ENCODE measurements around the gene GNA14. TPM values are rescaled to one million over a fixed set of nuclear protein-coding genes. Genes with fewer than 3 reads are reported as not detected.

GNA14 gene
- total and polyA plus RNA-seq, 2 experiments from 2014 or later: 3.9 to 10.5 TPM

DNA sequence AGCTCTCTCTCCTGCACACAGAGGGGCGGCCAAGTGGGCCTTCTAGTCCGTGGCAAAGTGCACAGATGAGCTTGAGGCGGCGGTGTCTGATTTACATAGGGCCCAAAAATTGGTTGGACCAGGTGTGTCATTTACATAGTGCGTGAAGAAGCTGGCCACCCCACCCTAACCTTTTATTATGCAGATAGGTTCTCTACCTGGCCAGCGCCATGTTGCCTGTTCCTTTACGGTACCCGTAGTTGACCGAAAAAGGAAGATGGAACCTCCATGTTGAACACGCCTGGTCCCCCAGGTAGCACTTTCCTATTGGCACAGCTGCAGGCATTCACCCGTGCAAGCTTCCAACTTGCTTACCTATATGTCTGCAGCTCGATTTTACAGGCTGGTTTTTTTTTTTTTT, 61.5 kb downstream of the GNA14 start:
- Histone ChIP-seq H2AFZ (no peak overlapping the region), H3K27me3 (ENCODE audit: insufficient read depth) (no peaks in the 10 kb centered on the region), H3F3A (replicated peaks; ENCODE audit: low read depth) (no peaks in the 10 kb centered on the region), H3K36me3 (ENCODE audit: insufficient read depth) (no peaks in the 10 kb centered on the region), H3K9me2 (ENCODE audit: insufficient read depth) (peaks cover 16% of the 10 kb centered on the region; the same call in 1 of the 2 replicates), H3K4me3 (no peak overlapping the region), H3K27ac (ENCODE audit: low read depth) (peak overlapping the region; percentile 91), H3K79me2 (replicated peaks; ENCODE audit: insufficient read depth) (no peaks in the 10 kb centered on the region), H3K4me2 (peak overlapping the region; percentile 40), H3K4me1 (ENCODE audit: insufficient read depth) (peaks cover 66% of the 10 kb centered on the region), H4K20me1 (replicated peaks; ENCODE audit: insufficient read depth) (no peaks in the 10 kb centered on the region)
- DNase-seq (ENCODE audit: low spot score) (no peak), ATAC-seq (no peak)
- peak overlapping the region; percentile 82; the same call in 1 of the 2 replicates for H3K27ac Mint-ChIP-seq
- H3K4me1 Mint-ChIP-seq: peaks cover 73% of the 10 kb centered on the region
- TF ChIP-seq ZNF114 (CRISPR knock-in tag; IDR thresholded peaks at IDR 0.05) (no peak), STAT1 (IDR thresholded peaks at IDR 0.05; ENCODE audit: unreplicated experiment) (no peak), EZH2phosphoT487 (IDR thresholded peaks at IDR 0.05; ENCODE audit: unreplicated experiment) (no peak), POLR2AphosphoS5 (IDR thresholded peaks at IDR 0.05; ENCODE audit: low read depth) (no peak), JUNB (IDR thresholded peaks at IDR 0.05; ENCODE audit: unreplicated experiment) (no peak), NANOG (IDR thresholded peaks at IDR 0.05; ENCODE audit: borderline replicate concordance) (no peak), ZNF331 (CRISPR knock-in tag; IDR thresholded peaks at IDR 0.05; ENCODE audit: low read depth) (no peak), CREB1 (CRISPR knock-in tag; IDR thresholded peaks at IDR 0.05; ENCODE audit: low read depth) (no peak), EZH2 (IDR thresholded peaks at IDR 0.05; ENCODE audit: low read depth, unreplicated experiment) (no peak)
- TF ChIP-seq, protein P1, sequence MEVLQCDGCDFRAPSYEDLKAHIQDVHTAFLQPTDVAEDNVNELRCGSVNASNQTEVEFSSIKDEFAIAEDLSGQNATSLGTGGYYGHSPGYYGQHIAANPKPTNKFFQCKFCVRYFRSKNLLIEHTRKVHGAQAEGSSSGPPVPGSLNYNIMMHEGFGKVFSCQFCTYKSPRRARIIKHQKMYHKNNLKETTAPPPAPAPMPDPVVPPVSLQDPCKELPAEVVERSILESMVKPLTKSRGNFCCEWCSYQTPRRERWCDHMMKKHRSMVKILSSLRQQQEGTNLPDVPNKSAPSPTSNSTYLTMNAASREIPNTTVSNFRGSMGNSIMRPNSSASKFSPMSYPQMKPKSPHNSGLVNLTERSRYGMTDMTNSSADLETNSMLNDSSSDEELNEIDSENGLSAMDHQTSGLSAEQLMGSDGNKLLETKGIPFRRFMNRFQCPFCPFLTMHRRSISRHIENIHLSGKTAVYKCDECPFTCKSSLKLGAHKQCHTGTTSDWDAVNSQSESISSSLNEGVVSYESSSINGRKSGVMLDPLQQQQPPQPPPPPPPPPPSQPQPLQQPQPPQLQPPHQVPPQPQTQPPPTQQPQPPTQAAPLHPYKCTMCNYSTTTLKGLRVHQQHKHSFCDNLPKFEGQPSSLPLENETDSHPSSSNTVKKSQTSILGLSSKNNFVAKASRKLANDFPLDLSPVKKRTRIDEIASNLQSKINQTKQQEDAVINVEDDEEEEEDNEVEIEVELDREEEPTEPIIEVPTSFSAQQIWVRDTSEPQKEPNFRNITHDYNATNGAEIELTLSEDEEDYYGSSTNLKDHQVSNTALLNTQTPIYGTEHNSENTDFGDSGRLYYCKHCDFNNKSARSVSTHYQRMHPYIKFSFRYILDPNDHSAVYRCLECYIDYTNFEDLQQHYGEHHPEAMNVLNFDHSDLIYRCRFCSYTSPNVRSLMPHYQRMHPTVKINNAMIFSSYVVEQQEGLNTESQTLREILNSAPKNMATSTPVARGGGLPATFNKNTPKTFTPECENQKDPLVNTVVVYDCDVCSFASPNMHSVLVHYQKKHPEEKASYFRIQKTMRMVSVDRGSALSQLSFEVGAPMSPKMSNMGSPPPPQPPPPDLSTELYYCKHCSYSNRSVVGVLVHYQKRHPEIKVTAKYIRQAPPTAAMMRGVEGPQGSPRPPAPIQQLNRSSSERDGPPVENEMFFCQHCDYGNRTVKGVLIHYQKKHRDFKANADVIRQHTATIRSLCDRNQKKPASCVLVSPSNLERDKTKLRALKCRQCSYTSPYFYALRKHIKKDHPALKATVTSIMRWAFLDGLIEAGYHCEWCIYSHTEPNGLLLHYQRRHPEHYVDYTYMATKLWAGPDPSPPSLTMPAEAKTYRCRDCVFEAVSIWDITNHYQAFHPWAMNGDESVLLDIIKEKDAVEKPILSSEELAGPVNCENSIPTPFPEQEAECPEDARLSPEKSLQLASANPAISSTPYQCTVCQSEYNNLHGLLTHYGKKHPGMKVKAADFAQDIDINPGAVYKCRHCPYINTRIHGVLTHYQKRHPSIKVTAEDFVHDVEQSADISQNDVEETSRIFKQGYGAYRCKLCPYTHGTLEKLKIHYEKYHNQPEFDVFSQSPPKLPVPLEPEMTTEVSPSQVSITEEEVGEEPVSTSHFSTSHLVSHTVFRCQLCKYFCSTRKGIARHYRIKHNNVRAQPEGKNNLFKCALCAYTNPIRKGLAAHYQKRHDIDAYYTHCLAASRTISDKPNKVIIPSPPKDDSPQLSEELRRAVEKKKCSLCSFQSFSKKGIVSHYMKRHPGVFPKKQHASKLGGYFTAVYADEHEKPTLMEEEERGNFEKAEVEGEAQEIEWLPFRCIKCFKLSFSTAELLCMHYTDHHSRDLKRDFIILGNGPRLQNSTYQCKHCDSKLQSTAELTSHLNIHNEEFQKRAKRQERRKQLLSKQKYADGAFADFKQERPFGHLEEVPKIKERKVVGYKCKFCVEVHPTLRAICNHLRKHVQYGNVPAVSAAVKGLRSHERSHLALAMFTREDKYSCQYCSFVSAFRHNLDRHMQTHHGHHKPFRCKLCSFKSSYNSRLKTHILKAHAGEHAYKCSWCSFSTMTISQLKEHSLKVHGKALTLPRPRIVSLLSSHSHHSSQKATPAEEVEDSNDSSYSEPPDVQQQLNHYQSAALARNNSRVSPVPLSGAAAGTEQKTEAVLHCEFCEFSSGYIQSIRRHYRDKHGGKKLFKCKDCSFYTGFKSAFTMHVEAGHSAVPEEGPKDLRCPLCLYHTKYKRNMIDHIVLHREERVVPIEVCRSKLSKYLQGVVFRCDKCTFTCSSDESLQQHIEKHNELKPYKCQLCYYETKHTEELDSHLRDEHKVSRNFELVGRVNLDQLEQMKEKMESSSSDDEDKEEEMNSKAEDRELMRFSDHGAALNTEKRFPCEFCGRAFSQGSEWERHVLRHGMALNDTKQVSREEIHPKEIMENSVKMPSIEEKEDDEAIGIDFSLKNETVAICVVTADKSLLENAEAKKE (CRISPR knock-in tag; IDR thresholded peaks at IDR 0.05): no peak
- TF ChIP-seq, protein P2, sequence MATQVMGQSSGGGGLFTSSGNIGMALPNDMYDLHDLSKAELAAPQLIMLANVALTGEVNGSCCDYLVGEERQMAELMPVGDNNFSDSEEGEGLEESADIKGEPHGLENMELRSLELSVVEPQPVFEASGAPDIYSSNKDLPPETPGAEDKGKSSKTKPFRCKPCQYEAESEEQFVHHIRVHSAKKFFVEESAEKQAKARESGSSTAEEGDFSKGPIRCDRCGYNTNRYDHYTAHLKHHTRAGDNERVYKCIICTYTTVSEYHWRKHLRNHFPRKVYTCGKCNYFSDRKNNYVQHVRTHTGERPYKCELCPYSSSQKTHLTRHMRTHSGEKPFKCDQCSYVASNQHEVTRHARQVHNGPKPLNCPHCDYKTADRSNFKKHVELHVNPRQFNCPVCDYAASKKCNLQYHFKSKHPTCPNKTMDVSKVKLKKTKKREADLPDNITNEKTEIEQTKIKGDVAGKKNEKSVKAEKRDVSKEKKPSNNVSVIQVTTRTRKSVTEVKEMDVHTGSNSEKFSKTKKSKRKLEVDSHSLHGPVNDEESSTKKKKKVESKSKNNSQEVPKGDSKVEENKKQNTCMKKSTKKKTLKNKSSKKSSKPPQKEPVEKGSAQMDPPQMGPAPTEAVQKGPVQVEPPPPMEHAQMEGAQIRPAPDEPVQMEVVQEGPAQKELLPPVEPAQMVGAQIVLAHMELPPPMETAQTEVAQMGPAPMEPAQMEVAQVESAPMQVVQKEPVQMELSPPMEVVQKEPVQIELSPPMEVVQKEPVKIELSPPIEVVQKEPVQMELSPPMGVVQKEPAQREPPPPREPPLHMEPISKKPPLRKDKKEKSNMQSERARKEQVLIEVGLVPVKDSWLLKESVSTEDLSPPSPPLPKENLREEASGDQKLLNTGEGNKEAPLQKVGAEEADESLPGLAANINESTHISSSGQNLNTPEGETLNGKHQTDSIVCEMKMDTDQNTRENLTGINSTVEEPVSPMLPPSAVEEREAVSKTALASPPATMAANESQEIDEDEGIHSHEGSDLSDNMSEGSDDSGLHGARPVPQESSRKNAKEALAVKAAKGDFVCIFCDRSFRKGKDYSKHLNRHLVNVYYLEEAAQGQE (IDR thresholded peaks at IDR 0.05; ENCODE audit: unreplicated experiment): no peak
- peaks cover 2% of the 10 kb centered on the region; the same call in 1 of the 3 replicates for H3K9me3 Mint-ChIP-seq
- H3K36me3 Mint-ChIP-seq (ENCODE audit: low read depth): peaks cover 8% of the 10 kb centered on the region; the same call in 1 of the 3 replicates
- peaks cover 11% of the 10 kb centered on the region for H3K27me3 Mint-ChIP-seq (ENCODE audit: insufficient read depth, low read depth, poor library complexity)
- no peak overlapping the region for H3K4me3 Mint-ChIP-seq

Data from GM23338 (cell line).